GM18502 (cell line): Measurements from ENCODE around the gene CTLA4.

Experiments used
- ATAC-seq: cut with Tn5 transposase; IDR thresholded peaks from one replicate; pipeline ENCODE4 v1.9.1; 2021; ENCODE audit warnings: mild to moderate bottlenecking; ENCODE audit not compliant: unreplicated experiment, poor library complexity

Gene CTLA4

DNA sequence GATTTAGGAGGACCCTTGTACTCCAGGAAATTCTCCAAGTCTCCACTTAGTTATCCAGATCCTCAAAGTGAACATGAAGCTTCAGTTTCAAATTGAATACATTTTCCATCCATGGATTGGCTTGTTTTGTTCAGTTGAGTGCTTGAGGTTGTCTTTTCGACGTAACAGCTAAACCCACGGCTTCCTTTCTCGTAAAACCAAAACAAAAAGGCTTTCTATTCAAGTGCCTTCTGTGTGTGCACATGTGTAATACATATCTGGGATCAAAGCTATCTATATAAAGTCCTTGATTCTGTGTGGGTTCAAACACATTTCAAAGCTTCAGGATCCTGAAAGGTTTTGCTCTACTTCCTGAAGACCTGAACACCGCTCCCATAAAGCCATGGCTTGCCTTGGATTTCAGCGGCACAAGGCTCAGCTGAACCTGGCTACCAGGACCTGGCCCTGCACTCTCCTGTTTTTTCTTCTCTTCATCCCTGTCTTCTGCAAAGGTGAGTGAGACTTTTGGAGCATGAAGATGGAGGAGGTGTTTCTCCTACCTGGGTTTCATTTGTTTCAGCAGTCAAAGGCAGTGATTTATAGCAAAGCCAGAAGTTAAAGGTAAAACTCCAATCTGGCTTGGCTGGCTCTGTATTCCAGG lies at the start of gene CTLA4:
Gene CTLA4, plus strand, starts transcription at position 211 of the 640 bp plus-strand sequence. Its CDS starts 172 bp downstream, at position 383.
- no peak for ATAC-seq

DNA sequence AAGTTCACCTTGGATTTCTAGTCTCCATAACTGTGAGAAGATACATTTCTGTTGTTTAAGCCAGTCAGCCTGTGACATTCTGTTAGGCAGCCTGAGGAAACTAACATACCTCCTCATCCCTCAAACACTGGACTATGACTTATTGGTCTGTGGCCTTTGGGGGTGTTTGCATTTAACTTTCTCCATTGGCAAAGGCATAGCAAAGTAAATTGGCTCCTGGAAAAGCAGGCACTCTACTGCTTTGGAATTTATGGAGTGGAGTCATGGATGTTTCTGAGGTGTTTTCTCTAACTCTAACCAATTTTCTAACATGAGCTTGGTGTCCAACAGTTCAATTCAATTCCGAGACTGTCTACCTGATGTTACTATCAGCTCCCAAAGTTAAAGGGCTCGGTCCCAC lies 48.9 kb upstream of the CTLA4 start:
- no peak for ATAC-seq

DNA sequence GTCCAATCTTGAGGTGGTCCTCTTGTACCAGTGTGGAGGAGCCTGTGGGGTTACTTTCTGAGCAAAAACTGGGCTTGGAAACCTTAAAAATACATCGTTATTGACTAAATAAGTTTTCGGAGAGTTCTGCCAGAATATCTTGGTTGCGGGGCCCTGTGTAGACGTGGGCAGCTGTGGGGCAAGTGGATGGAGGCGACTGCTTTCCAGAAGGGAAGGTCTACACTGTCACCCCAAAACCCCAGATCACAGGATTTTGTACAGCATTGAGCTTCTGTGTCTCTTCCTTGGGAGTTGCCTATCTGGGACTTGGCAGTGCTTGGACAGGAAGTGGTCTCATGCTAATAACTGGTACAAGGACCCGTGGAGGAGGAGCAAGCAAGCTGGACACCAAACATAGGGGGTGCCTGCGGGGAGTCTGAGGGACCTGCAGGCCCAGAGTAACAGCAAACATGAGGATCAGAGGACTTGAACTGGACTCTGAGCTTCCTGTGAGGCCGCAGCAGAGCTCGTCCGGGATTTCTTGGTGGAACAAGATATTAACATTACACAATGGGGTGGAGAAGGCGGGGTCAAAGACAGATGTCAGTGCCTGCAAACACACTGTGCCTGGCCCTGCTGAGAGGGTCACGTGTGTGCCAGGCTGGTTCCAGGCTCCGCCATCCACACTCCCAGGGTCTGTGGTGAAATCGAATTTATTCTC lies 48.0 kb upstream of the CTLA4 start:
- no peak for ATAC-seq

DNA sequence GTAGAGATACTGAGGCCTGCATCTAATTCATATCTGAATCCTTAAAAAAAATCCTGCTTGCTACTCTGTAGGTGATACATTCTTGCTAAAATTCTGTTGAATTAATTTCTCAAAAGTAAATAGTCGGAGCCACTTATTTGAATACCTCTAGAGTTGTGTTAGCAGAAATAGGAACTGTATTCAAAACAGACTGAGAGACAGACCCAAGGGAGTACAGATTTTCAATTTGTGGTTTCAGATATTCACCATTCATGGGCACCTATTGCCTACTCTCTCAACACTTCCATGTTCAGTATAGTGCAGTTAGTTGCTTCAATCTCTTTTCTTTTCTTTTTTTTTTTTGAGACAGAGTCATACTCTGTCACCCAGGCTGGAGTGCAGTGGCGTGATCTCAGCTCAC lies 46.6 kb upstream of the CTLA4 start:
- peak; percentile 95 for ATAC-seq

DNA sequence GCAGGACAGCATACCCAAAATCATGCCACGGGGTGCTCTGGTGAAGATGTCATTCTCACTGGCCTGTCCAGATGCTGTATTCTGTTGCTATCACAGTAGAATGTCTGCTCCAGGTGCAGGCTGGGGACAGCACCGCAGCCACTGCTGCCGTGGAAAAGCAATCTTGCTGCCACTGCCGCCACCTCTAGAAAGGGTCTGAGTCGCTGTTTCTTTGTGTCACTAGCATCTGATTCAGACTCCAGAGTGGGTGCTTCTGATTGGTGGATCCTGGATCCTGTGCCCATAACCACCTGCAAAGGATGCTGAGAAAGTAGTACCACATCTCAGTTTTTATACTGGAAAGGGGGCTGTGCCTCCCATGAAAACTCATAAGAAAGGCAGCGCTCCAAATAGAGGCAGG lies 45.3 kb upstream of the CTLA4 start:
- no peak for ATAC-seq

DNA sequence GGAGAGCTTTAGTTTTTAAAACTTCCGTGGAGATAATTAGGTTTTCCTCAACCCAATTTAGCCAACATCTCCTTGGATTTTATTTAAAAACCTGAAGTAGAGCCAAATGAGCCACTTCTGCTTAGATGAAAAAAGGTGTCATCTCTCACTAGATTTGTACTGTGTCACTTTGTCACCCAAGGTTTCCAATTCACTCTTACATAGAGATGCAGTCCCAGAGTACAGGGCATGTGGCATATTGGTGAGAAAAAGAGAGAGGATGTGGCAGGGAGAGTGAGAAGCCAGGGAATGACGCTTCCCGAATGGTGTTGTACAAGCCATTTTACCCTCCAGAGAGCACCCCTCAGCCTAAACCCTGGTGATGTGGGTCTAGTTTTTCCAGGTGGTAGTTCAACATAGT lies 44.4 kb upstream of the CTLA4 start:
- ATAC-seq, result no peak

DNA sequence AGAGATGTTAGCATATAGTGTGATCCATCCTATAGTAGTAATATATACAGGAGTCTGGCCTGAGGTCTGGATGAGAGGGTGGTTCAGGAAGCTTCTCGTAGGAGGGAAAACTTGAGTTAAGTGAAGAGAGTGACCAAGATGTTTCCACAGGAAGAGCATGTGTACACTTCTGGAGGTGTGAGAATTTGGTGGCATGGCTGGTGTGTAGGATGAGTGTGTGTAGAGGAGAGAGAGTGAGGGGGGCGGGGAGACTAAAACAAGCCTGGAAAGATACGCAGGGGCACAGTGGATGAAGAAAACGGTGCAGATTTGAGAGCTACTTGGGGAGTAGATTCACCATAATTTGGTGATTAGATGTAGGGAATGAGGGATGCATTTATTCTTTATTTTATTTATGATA lies 43.5 kb upstream of the CTLA4 start:
- no peak for ATAC-seq

DNA sequence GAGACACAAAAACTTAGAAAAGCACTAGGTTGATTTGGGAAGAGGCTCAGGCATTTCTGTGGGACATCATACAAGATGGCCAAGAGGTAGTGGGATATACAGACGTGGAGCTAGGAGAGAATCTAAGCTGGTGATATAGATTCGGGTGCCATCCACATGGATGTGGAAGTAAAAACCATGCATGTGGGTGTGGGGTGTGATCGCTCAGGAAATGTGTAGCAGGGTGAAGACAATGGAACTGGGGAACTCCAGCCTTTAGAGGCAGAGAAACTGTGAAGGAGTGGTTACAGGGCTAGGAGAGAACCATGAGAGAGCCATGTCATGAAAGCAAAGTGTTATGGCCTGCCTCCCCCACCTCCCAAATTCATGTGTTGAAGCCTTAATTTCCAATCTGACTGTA lies 43.0 kb upstream of the CTLA4 start:
- ATAC-seq, result no peak

DNA sequence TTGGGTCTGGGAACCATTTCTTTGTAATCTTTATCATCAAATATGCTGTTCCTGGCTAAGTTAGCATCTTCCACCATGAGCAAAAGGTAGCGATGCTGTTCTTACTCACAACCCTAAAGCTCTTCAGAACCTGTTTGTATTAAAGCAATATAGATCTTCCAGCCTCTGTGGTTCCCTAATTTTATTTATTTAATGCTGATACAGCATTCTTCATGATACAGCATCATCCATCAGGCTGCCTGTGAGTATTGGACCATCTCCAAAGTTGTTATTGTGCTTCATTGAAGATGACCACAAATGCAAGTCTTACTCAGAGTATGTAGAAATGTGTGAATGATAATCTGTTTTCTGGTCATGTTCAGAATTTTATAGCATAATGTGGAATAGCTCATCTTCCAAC lies 40.9 kb upstream of the CTLA4 start:
- ATAC-seq, result no peak

DNA sequence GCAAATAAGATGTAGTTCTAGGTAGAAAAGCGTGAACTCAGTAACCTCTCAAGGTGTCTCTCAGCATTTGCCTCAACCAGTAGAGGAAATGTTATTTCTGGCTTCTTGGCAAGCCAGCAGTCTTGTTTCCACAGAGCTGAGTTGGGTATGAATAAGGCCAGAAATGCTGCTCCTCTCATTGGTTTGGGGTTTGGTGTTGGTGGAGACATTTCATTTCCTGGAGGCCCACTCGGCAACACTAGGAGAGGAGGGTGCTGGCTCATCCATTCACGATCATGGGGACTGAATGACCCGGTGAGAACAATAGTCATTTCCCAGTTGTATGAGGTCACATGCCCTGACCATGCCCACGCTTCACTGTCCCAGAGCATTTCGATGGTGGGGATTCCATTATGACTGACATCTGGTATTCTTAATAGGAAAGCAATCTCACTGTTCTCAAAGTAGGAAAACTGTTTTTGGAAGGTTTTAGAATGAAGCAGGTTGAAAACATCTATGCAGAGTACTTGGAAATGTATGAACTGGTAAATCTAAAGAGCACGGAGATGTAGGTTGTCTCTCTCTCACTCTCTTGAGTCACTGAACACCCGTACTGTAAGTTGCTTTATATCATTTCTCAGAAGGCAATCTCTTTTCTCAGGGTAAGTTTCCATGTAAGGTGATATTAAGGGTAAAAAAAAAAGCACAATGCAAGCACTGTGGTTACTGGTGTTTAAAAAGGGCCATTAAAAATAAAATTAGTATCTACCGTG lies 37.1 kb upstream of the CTLA4 start:
- no peak for ATAC-seq

DNA sequence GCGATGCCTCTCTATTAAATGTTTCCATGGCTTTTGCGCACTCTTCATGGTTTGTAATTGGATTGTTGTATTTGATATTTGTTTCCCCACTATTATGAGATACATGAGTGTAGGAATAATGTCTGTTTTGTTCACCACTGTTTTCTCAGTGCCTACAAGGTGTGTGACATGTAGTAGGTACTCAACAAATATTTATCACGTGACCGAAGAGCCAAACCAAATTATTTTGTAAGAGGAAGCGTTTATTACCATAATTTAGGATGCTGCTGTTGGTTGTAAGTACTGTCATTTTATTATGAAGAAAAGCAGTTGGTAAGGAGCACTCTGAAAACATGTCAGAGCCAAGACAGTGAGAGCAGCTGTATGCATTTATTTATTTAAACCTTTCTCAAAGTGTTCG lies 32.2 kb upstream of the CTLA4 start:
- ATAC-seq, result no peak

DNA sequence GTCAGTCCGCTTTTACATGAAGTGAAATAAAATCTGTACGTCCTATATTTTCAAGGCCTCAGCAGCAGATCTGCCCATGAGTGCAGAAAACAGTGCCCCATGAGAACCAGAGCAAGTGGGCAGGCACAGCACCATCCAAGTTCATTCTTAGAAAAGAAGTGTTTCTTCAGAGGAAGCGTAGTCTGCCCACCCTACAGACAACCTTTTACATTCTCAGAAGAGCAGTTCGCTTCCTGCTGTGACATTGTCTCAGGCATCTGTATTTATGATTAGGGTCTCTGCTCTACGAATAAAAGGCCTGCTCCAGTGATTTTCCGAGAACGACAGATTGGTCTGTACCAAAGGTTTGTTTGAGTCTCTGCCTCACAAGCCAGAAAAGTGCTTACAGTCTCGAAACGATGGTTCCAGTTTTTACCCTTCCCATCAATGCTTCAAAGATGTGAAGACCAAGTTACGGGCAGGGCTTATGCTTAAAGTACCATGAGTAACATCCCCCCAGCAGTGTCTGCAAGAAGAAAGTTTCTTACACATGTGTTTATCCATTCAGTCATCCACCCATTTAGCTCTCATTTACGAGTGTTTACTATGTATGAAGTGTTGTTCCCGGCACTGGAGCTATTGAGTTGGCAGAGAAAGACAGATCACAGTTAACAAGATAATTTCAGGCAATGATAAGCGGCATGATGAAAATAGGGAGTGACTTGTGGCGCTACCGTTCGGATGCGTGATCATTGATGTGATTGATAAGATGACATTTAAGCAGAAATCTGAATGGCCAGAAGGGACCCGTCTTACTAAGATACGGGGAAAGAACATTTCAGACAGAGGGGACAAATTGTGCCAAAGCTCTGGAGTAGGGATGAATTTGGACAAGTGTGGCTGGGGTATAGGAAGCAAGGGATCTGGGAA lies 31.4 kb upstream of the CTLA4 start:
- ATAC-seq, result no peak

DNA sequence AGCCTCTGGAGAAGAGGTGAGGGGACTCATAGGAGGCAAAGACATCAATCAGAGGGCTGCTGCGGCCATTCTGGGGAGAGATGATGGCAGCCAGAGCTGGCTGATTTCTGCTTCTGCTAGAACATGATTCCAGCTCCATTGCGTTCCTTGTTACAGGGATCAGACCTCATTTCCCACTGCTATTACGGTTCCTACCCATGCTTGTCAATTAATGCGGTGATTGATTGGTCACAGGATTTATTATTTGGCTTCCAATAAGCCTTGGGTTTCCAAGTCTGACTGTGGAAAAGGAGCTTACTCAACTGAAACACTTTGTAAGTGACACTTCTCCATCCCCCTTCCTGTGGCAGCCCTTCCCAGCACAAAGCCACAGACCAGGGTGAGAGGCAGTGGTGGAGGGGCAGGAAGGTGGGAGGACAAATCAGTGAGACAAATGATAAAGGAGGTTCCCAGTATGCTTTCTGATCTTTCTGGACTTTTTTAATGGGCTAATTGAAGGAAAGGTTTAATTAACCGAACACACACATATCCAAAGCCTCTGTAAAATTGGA lies 26.8 kb upstream of the CTLA4 start:
- ATAC-seq, result no peak

DNA sequence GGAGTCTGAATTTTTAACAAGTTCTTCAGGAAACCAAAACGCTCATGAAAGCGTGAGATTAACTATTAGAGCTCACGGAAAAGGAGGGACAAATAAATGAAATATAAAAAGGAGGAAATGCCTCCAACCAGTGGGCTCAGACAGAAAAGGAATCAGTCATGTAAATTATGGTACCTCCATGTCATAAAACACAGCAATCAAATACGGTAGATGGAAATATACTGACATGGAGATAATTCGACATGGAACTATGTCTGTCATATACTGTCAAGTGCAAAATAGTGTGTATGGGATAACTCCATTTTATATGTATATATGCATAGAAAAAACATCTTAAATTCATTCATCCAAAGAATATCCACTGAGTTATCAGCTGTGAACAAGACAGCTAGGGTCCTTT lies 25.9 kb upstream of the CTLA4 start:
- ATAC-seq, result no peak

DNA sequence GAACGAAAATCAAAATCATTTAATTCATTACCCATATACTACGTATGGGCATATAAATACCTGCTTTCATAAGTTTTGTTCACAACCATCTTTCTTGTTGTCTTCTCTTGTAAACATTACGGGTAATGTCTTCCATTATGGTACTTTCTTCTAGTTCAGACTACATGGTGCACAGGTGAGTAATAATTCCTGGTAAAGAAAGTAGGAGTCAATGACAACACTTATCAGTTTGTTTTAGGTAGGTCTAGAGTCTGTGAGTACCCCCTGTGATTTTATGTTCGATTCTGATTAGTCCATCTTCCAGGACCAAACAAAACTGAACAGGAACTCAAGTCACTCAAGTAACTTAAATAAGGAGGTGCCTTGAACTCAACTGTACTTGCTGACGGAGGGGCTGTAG lies 25.2 kb upstream of the CTLA4 start:
- no peak for ATAC-seq

DNA sequence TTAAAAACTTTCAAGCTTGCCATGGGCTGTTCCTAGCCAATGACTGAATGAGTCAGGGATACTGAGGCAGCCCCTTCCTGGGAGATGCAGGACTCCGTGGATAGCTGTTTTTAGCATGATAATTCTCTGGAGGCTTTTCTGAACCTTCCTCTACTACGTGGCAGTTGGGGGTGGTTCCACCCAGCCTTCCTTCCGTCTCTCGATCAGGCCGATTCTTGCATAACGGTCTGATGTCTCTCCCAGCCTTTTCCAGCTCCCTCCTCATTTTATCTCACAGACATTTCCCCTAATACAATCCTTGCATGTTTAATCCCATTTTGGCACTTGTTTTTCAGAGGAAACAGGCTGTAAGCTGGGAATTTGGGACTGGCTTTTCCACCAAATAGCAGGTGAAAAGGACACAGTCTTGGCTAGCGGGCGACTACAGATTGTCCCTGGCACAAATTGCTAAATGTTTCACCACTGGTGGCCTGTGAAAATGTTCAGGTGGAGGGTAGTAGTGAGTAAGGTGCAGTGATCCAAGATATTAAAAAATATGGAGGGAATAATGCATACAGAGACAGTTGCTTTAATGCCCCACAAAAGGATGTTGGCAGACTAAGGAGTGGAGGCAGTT lies 21.0 kb upstream of the CTLA4 start:
- ATAC-seq, result no peak

DNA sequence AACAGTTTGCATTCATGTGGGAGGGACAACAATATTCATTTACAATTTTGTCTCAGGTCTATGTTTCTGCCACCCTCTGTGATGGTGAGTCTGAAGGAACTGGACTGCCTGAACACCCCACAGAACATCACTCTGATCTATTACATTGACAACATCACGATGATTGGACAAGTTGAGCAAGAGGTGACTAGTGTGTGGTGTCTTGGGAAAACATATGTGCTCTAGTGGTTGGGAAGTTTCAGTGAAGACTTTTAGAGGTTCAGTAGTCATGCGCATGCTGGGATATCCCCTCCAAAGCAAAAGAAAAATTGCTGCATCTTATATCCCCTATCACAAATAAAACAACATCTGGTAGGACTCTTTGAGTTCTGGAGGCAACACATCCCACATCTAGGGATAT lies 18.6 kb upstream of the CTLA4 start:
- no peak for ATAC-seq

DNA sequence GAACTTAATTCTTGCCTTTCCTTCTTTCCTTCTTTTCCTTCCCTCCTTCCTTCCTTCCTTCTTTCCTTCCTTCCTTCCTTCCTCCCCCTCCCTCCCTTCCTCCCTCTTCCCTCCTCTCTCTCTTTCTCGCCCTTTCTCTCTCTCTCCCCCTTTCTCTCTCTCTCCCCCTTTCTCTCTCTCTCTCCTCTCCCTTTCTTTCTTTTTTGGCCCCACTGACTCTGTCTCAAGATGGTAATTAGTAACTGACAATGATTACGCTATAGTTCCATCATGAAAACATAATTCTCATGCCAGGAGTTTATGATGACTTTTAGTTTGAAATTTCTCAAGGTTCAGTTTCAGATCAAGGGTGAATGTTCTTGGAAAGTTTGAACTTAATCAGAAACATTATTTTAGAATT lies 14.8 kb upstream of the CTLA4 start:
- ATAC-seq, result no peak

DNA sequence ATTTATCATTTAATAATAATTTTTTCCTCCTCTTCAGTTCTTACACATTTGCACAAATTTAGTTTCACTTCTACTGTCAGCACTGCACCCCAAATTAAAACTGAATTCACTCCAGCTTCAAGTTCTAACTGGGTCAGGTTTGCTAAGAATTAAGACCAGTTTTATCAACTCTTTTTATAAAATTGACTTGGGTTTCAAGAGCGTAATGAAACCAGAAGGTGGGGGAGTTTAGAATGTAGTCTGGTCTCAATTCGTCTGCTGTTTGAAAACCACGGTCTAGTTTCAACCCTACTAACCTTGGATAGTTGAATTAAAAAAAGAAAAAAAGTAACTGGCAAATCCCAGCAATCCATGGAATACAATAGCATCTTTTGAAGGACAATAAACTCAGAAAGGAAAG lies 14.3 kb upstream of the CTLA4 start:
- ATAC-seq, result no peak

DNA sequence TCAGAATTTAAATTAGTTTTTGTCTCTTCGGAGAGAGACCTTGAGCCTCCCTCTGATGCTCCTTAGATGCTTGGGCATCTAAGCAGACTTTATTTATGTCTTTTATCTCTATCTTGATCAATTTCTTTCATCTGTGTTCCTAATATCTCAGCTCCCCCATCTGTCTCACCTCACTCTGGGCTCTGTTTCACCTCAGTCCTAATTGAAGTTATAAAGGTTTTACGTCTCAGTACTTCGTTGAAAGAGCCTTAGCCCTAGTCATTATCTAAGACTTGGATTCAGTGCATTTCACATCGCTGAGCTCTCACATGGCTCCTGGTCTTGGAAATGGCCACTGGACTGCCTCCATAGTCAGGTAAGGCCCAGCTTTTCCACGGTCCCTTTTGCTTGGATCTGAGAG lies 13.8 kb upstream of the CTLA4 start:
- ATAC-seq, result no peak
